ENCODE measurements around the gene MT1HL1.

The MT1HL1 gene

DNA sequence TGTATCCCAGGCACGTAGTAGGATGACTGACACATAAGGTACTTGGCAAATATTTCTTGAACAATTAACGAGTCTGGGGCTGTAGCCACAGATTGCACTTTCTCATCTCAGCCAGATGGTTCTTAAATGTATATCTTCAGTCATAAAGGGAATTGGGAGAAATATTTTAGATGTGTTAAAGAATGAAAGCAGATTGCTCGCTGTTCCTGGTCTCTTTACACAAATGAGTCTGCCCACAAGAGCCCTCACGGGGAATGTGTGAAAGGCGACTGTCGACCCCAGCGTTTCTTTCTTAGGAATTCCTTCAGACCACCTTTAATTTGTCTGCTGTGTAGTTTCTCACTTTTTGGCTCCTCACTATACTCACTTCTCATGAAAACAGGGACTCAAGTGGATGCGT lies 725 bp downstream of the MT1HL1 start:
- Histone ChIP-seq H3K27me3 (ENCODE audit: control insufficient read depth in 5 of 5, insufficient read depth in 4 of 5, low read length in 5 of 5) (no peaks in the 10 kb centered on the region), H3K9me3 (ENCODE audit: control insufficient read depth in 5 of 5, low read length in 5 of 5) (no peaks in the 10 kb centered on the region), H3K9ac (ENCODE audit: low read length in 5 of 5) (no peak overlapping the region), H3K4me3 (ENCODE audit: low read depth in 1 of 5, low read length in 5 of 5) (no peak overlapping the region), H3K36me3 (ENCODE audit: control insufficient read depth in 5 of 5, insufficient read depth in 5 of 5, low read length in 5 of 5) (no peaks in the 10 kb centered on the region), H3K4me1 (ENCODE audit: control insufficient read depth in 5 of 5, insufficient read depth in 5 of 5, low read length in 5 of 5) (no peaks in the 10 kb centered on the region), H3K27ac (ENCODE audit: low read depth, low read length) (no peak overlapping the region)

DNA sequence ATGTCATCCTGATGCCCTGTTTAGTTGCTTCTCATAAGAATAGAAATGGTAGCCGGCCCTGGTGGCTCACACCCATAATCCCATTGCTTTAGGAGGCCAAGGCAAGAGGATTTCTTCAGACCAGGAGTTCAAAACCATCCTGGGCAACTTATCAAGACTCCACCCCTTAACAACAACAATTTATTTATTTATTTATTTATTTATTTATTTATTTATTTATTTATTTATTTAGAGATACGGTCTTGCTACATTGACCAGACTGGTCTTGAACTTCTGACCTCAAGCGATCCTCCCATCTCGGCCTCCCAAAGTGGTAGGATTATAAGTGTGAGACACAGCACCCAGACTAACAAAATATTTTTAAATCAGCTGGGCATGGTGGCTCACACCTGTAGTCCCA lies 4.0 kb downstream of the MT1HL1 start:
- H3K27ac ChIP-seq (ENCODE audit: low read depth, low read length), result no peak overlapping the region
- no peak overlapping the region for H3K9ac ChIP-seq (ENCODE audit: low read length in 5 of 5)
- H3K27me3 ChIP-seq (ENCODE audit: control insufficient read depth in 5 of 5, insufficient read depth in 4 of 5, low read length in 5 of 5), result no peaks in the 10 kb centered on the region
- H3K4me3 ChIP-seq (ENCODE audit: low read depth in 1 of 5, low read length in 5 of 5), result no peak overlapping the region
- no peaks in the 10 kb centered on the region for H3K36me3 ChIP-seq (ENCODE audit: control insufficient read depth in 5 of 5, insufficient read depth in 5 of 5, low read length in 5 of 5)
- no peaks in the 10 kb centered on the region for H3K9me3 ChIP-seq (ENCODE audit: control insufficient read depth in 5 of 5, low read length in 5 of 5)
- H3K4me1 ChIP-seq (ENCODE audit: control insufficient read depth in 5 of 5, insufficient read depth in 5 of 5, low read length in 5 of 5), result no peaks in the 10 kb centered on the region

DNA sequence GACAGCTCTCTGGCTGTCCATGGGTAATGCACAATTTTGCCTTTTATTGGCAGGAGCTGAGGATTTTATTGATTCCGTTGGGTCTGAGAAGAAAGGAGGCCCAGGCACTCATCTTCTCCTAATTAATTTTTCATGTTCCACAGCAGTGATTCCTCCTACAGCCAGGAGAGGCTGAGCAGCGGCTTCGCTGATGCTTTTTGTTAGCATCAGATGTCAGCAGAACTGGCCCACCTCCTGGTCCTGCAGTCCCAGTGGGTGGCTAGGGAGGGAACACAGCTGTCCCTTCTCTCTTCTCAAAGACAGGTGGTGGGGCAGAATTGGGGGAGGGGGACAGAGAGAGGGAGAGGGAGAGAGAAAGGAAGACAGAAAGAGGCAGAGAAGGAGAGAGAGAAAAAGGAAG lies 5.7 kb downstream of the MT1HL1 start:
- no peaks in the 10 kb centered on the region for H3K27me3 ChIP-seq (ENCODE audit: control insufficient read depth in 5 of 5, insufficient read depth in 4 of 5, low read length in 5 of 5)
- peaks cover 0 to 3% (median 0%) of the 10 kb centered on the region in 5 donors for H3K9me3 ChIP-seq (ENCODE audit: control insufficient read depth in 5 of 5, low read length in 5 of 5)
- H3K27ac ChIP-seq (ENCODE audit: low read depth, low read length), result no peak overlapping the region
- H3K4me1 ChIP-seq (ENCODE audit: control insufficient read depth in 5 of 5, insufficient read depth in 5 of 5, low read length in 5 of 5), result no peaks in the 10 kb centered on the region
- no peaks in the 10 kb centered on the region for H3K36me3 ChIP-seq (ENCODE audit: control insufficient read depth in 5 of 5, insufficient read depth in 5 of 5, low read length in 5 of 5)
- H3K9ac ChIP-seq (ENCODE audit: low read length in 5 of 5), result no peak overlapping the region
- no peak overlapping the region for H3K4me3 ChIP-seq (ENCODE audit: low read depth in 1 of 5, low read length in 5 of 5)

DNA sequence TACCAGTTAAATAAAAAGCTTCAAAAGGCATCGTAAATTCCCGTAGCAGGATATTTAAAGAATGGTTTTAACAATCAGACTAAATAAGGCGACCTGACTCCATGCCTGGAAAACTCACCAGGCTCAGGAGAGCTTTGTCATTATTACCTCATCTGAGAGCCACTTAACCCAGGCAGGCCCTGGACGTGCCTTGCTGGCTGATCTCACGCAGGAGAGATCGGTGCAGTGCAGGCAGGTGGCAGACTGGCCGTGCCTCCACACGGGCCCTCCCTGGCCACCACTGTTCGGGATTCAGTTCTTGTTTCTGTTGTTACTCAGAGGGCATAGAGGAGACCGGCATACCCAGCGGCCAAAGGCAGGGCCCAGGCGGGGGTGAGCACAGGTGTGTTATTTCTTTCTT lies 6.4 kb downstream of the MT1HL1 start:
- H3K9me3 ChIP-seq (ENCODE audit: control insufficient read depth in 5 of 5, low read length in 5 of 5), result peaks cover 0 to 3% (median 0%) of the 10 kb centered on the region in 5 donors
- no peak overlapping the region for H3K27ac ChIP-seq (ENCODE audit: low read depth, low read length)
- H3K9ac ChIP-seq (ENCODE audit: low read length in 5 of 5), result no peak overlapping the region
- H3K4me3 ChIP-seq (ENCODE audit: low read depth in 1 of 5, low read length in 5 of 5), result no peak overlapping the region
- H3K4me1 ChIP-seq (ENCODE audit: control insufficient read depth in 5 of 5, insufficient read depth in 5 of 5, low read length in 5 of 5), result no peaks in the 10 kb centered on the region
- H3K36me3 ChIP-seq (ENCODE audit: control insufficient read depth in 5 of 5, insufficient read depth in 5 of 5, low read length in 5 of 5), result no peaks in the 10 kb centered on the region
- H3K27me3 ChIP-seq (ENCODE audit: control insufficient read depth in 5 of 5, insufficient read depth in 4 of 5, low read length in 5 of 5), result no peaks in the 10 kb centered on the region

DNA sequence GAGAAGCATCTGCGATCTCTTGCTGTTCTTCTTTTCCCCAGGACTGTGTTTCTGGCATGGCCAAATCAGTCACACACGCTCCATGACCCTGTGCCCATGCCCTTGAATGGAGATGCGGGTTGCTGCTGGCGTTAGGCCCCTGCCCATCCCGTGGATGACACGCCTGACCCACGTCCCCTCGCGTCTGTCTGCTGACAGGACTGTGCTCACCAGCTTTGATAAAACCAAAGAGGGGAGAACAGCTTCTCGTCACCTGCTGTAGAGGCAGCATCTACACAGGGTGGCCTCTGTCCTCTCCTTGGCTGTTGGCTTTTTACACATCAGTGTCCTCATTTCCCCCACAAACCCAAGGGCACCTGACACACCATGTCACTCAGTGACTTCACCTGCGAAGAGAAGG lies 6.9 kb downstream of the MT1HL1 start:
- Histone ChIP-seq H3K9ac (ENCODE audit: low read length in 5 of 5) (no peak overlapping the region), H3K4me1 (ENCODE audit: control insufficient read depth in 5 of 5, insufficient read depth in 5 of 5, low read length in 5 of 5) (no peaks in the 10 kb centered on the region), H3K27me3 (ENCODE audit: control insufficient read depth in 5 of 5, insufficient read depth in 4 of 5, low read length in 5 of 5) (no peaks in the 10 kb centered on the region), H3K27ac (ENCODE audit: low read depth, low read length) (no peak overlapping the region), H3K4me3 (ENCODE audit: low read depth in 1 of 5, low read length in 5 of 5) (no peak overlapping the region), H3K9me3 (ENCODE audit: control insufficient read depth in 5 of 5, low read length in 5 of 5) (peaks cover 0 to 3% (median 0%) of the 10 kb centered on the region in 5 donors), H3K36me3 (ENCODE audit: control insufficient read depth in 5 of 5, insufficient read depth in 5 of 5, low read length in 5 of 5) (no peaks in the 10 kb centered on the region)

DNA sequence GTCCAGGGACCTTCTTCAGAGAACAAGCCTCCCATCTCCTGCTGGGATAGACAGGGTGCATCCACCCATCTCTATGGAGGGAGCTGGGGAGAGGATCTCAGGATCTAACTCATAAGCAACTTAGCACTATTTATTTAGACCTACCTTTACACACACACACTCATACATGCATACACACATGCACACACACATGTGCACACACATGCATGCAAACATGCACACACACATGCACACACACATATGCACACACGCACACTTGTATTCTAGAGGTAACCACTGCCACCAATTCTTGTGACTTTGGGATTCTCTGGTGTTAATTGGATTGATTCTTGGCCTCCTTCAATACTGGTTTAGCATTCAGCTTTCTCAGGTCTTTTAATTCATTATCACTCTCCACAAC lies 9.8 kb downstream of the MT1HL1 start:
- Histone ChIP-seq H3K4me1 (ENCODE audit: control insufficient read depth in 5 of 5, insufficient read depth in 5 of 5, low read length in 5 of 5) (no peaks in the 10 kb centered on the region), H3K27ac (ENCODE audit: low read depth, low read length) (no peak overlapping the region), H3K27me3 (ENCODE audit: control insufficient read depth in 5 of 5, insufficient read depth in 4 of 5, low read length in 5 of 5) (no peaks in the 10 kb centered on the region), H3K9me3 (ENCODE audit: control insufficient read depth in 5 of 5, low read length in 5 of 5) (peaks cover 2 to 12% (median 11%) of the 10 kb centered on the region in 5 donors), H3K9ac (ENCODE audit: low read length in 5 of 5) (no peak overlapping the region), H3K4me3 (ENCODE audit: low read depth in 1 of 5, low read length in 5 of 5) (no peak overlapping the region), H3K36me3 (ENCODE audit: control insufficient read depth in 5 of 5, insufficient read depth in 5 of 5, low read length in 5 of 5) (no peaks in the 10 kb centered on the region)

DNA sequence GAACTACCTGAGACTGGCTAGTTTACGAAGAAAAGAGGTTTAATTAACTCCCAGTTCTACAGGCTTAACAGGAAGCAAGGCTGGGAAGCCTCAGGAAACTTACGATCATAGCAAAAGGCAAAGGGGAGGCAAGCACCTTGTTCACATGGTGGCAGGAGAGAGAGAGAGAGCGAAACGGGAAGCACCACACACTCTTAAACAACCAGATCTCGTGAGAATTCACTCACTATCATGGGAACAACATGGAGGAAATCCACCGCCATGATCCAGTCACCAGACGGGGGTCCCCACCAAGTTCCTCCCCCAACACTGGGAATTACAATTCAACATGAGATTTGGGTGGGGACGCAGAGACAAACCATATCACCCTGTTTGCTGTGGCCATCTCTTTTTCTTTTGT lies 11.8 kb downstream of the MT1HL1 start:
- no peak overlapping the region for H3K27ac ChIP-seq (ENCODE audit: low read depth, low read length)
- no peak overlapping the region for H3K4me3 ChIP-seq (ENCODE audit: low read depth in 1 of 5, low read length in 5 of 5)
- H3K9me3 ChIP-seq (ENCODE audit: control insufficient read depth in 5 of 5, low read length in 5 of 5), result peaks cover 2 to 14% (median 11%) of the 10 kb centered on the region in 5 donors
- H3K9ac ChIP-seq (ENCODE audit: low read length in 5 of 5), result no peak overlapping the region
- no peaks in the 10 kb centered on the region for H3K36me3 ChIP-seq (ENCODE audit: control insufficient read depth in 5 of 5, insufficient read depth in 5 of 5, low read length in 5 of 5)
- no peaks in the 10 kb centered on the region for H3K4me1 ChIP-seq (ENCODE audit: control insufficient read depth in 5 of 5, insufficient read depth in 5 of 5, low read length in 5 of 5)
- no peaks in the 10 kb centered on the region for H3K27me3 ChIP-seq (ENCODE audit: control insufficient read depth in 5 of 5, insufficient read depth in 4 of 5, low read length in 5 of 5)

DNA sequence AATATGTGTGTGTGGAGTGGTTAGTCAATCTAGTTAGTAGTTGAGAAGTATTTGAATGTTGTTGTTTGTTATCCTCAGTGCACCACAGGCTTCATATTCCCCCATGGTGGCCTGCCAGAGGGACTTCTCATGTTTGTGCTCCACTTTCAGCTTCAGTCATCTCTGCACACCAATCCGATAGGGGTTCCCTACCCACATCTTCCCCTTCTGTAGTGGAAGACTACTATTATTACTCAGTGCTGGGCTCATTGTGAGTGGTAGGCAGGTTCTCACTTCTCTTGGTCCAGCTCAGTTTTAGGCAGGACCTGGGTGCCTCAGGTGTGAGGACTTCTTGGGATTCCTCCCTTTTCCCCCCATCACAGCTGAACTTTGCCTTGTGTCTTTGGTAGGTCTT lies 14.2 kb downstream of the MT1HL1 start:
- Histone ChIP-seq H3K4me3 (ENCODE audit: low read depth in 1 of 5, low read length in 5 of 5) (peak overlapping the region in 1 of 5 donors; percentile 16), H3K36me3 (ENCODE audit: control insufficient read depth in 5 of 5, insufficient read depth in 5 of 5, low read length in 5 of 5) (no peaks in the 10 kb centered on the region), H3K27ac (ENCODE audit: low read depth, low read length) (no peak overlapping the region), H3K27me3 (ENCODE audit: control insufficient read depth in 5 of 5, insufficient read depth in 4 of 5, low read length in 5 of 5) (no peaks in the 10 kb centered on the region), H3K9ac (ENCODE audit: low read length in 5 of 5) (no peak overlapping the region), H3K9me3 (ENCODE audit: control insufficient read depth in 5 of 5, low read length in 5 of 5) (peaks cover 2 to 18% (median 11%) of the 10 kb centered on the region in 5 donors), H3K4me1 (ENCODE audit: control insufficient read depth in 5 of 5, insufficient read depth in 5 of 5, low read length in 5 of 5) (no peaks in the 10 kb centered on the region)

DNA sequence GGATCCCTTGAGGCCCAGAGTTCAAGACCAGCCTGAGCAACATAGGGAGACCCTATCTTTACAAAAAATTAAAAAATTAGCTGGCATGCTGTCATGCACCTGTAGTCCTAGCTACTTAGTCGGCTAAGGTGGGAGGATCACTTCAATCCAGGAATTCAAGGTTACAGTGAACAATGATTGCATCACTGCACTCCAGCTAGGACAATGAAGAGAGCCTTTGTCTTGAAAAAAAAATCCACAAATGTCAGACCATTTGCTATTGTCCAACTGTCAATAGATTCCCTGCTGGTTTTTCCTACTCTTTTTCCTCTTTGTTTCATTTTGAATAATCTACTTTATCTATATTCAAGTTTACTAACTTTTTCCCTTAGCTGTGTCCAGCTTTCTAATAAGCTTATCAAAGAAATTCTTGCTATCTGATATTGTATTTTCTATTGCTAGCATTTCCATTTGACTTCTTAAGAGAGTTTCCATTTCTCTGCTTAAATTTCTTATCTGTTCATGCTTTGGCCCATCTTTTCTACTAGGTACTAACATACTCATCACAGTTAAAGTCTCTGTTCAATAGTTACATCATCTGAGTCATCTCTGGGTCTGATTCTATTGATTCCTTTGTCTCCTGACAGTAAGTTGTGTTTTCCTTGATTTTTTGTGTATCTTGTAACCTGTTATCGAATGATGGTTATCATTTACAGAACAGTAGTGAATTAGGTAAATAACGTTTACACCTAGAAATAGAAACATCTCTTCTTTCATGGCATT lies 14.8 kb downstream of the MT1HL1 start:
- Histone ChIP-seq H3K4me3 (ENCODE audit: low read depth in 1 of 5, low read length in 5 of 5) (no peak overlapping the region), H3K9ac (ENCODE audit: low read length in 5 of 5) (no peak overlapping the region), H3K9me3 (ENCODE audit: control insufficient read depth in 5 of 5, low read length in 5 of 5) (peaks cover 2 to 18% (median 11%) of the 10 kb centered on the region in 5 donors), H3K27ac (ENCODE audit: low read depth, low read length) (no peak overlapping the region), H3K27me3 (ENCODE audit: control insufficient read depth in 5 of 5, insufficient read depth in 4 of 5, low read length in 5 of 5) (no peaks in the 10 kb centered on the region), H3K4me1 (ENCODE audit: control insufficient read depth in 5 of 5, insufficient read depth in 5 of 5, low read length in 5 of 5) (no peaks in the 10 kb centered on the region), H3K36me3 (ENCODE audit: control insufficient read depth in 5 of 5, insufficient read depth in 5 of 5, low read length in 5 of 5) (no peaks in the 10 kb centered on the region)

DNA sequence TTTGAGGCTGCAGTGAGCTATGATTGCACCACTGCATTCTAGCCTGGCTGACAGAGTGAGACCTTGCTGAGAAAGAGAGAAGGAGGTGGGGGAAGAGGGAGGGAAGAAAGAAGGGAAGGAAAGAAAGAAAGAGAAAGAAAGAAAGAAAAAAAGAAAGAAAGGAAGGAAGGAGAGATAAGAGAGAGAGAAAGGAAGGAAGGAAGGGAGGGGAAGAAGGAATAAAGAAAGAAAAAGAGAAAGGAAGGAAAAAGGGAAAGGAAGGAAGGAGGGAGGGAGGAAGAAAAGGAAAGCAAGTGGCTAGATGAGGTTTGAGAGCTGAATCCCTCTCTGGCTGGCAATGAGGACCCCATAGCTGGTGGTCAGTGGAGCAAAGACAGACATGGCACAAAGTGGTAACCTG lies 20.4 kb downstream of the MT1HL1 start:
- Histone ChIP-seq H3K9me3 (ENCODE audit: control insufficient read depth in 5 of 5, low read length in 5 of 5) (peaks cover 0 to 6% (median 3%) of the 10 kb centered on the region in 5 donors), H3K4me1 (ENCODE audit: control insufficient read depth in 5 of 5, insufficient read depth in 5 of 5, low read length in 5 of 5) (no peaks in the 10 kb centered on the region), H3K9ac (ENCODE audit: low read length in 5 of 5) (no peak overlapping the region), H3K27ac (ENCODE audit: low read depth, low read length) (no peak overlapping the region), H3K36me3 (ENCODE audit: control insufficient read depth in 5 of 5, insufficient read depth in 5 of 5, low read length in 5 of 5) (no peaks in the 10 kb centered on the region), H3K27me3 (ENCODE audit: control insufficient read depth in 5 of 5, insufficient read depth in 4 of 5, low read length in 5 of 5) (no peaks in the 10 kb centered on the region), H3K4me3 (ENCODE audit: low read depth in 1 of 5, low read length in 5 of 5) (no peak overlapping the region)

All from subcutaneous abdominal adipose tissue (tissue), 5 donors.